ENCODE measurements around the gene CELF2.

The CELF2 gene

DNA sequence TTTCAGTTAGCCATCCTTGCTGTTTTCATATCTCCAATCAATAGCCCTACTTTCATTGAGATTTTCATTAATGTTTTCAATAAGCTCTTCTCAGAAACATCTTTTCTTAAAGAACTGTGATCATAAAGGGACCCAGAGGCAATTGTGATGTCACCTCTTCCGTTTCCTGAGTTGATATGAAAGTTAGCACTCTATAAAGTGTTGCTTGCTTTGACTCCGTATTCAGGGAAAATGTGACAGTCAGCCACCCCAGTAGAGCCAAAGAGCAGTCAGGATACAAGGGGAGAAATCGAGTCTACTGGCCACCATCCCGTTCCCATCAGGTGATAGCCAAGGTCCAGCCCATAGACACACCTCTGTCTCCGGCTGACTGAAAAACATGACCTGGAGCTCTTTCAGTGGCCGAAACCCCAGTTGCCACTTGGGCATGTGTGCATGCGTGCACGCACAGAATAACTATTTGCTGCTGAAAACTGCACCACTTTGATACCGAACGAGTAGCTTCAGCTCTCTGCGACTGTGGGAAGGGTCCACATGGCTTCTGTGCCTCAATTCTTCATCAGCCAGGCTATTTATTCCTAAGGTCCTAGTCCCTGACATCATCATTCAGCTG lies 302.4 kb downstream of the CELF2 start:
- H3K27ac ChIP-seq (ENCODE audit: low read length), result no peak overlapping the region
- H3K27me3 ChIP-seq (ENCODE audit: low read depth, low read length), result no peaks in the 10 kb centered on the region
- no peaks in the 10 kb centered on the region for H3K9me3 ChIP-seq (ENCODE audit: control insufficient read depth in 1 of 2, low read length in 2 of 2)
- peaks cover 42 to 67% of the 10 kb centered on the region in 2 donors for H3K36me3 ChIP-seq (ENCODE audit: control insufficient read depth in 1 of 2, insufficient read depth in 2 of 2, low read length in 2 of 2)
- H3K4me3 ChIP-seq (ENCODE audit: low read depth in 1 of 2, low read length in 2 of 2), result no peak overlapping the region
- no peaks in the 10 kb centered on the region for H3K4me1 ChIP-seq (ENCODE audit: control insufficient read depth in 1 of 2, insufficient read depth in 2 of 2, low read length in 2 of 2)

DNA sequence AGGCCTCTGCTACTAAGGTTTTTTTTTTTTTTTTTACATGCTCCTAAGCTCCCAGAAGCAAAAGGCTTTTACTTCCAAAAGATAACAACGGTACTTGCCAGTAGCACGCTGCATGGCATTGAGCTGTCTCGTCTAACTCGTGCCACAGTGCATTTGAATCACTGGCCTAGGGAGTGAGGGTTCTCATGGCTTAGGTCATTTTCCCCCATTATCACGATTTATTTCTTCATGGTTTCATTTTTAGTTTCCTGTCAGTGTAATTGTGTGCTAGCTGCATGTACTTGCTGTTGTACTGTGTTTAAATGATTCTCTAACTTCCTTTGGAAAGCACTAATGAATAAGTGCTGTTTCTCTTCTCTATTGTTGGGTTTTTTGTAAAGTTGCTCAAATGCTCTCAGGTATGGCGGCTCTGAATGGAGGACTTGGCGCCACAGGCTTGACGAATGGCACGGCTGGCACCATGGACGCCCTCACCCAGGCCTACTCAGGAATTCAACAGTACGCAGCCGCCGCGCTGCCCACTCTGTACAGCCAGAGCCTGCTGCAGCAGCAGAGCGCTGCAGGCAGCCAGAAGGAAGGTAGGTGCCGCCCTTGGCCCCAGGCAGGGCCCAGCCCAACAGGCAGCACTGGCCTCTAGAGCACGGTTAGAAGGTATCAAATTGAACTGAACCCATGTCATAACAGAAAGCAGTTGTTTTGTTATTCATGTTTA lies 303.3 kb downstream of the CELF2 start:
- H3K4me3 ChIP-seq (ENCODE audit: low read depth in 1 of 2, low read length in 2 of 2), result no peak overlapping the region
- no peaks in the 10 kb centered on the region for H3K27me3 ChIP-seq (ENCODE audit: low read depth, low read length)
- H3K9me3 ChIP-seq (ENCODE audit: control insufficient read depth in 1 of 2, low read length in 2 of 2), result no peaks in the 10 kb centered on the region
- no peak overlapping the region for H3K27ac ChIP-seq (ENCODE audit: low read length)
- H3K36me3 ChIP-seq (ENCODE audit: control insufficient read depth in 1 of 2, insufficient read depth in 2 of 2, low read length in 2 of 2), result peaks cover 42 to 65% of the 10 kb centered on the region in 2 donors
- no peaks in the 10 kb centered on the region for H3K4me1 ChIP-seq (ENCODE audit: control insufficient read depth in 1 of 2, insufficient read depth in 2 of 2, low read length in 2 of 2)

DNA sequence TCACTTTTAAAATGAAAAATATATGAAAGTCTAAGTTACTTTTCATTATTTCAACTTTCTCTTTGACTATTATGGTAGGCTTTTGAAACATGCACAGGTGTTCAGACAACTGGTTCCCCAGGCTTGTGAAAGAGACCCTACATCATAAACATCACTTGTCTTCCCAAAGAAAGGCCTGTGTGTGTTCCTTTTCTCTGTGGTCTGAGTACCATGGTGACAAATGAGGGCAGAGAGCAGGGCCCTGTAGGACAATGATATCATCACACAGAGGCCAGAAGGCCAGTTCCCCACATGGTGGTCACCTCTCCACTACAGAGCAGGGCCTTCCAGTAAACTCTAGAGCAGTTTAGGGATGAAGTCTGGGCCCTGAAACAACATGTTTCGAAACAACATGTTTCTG lies 305.0 kb downstream of the CELF2 start:
- Histone ChIP-seq H3K36me3 (ENCODE audit: control insufficient read depth in 1 of 2, insufficient read depth in 2 of 2, low read length in 2 of 2) (peaks cover 40 to 79% of the 10 kb centered on the region in 2 donors), H3K9me3 (ENCODE audit: control insufficient read depth in 1 of 2, low read length in 2 of 2) (no peaks in the 10 kb centered on the region), H3K4me1 (ENCODE audit: control insufficient read depth in 1 of 2, insufficient read depth in 2 of 2, low read length in 2 of 2) (no peaks in the 10 kb centered on the region)

DNA sequence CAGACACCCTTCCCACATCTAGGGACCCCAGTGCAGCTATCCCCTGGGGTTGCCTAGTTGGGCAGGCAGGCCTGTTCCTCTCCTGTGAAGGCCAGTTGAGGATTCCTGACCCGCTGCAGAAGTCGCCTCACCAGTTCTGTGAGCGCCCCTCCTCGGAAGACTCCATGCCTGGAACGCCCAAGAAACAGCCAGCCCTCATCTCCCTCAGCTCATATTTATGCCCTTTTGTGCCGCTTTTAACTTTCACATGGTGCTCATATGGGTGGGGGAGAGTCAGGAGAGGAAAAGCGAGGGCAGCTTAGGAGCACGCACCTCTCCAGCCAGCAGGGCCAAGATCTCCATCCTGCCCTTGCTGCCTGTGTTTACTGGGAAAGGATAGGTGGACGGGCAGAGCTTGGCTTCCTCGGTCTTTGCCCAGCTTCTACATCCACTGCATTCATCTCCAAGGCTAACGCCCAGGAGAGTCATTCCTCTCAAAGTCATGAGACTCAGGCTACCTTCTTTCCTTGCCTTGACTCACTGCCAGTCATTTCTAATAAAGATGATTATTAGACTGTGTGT lies 307.2 kb downstream of the CELF2 start:
- no peaks in the 10 kb centered on the region for H3K27me3 ChIP-seq (ENCODE audit: low read depth, low read length)
- peaks cover 19 to 68% of the 10 kb centered on the region in 2 donors for H3K36me3 ChIP-seq (ENCODE audit: control insufficient read depth in 1 of 2, insufficient read depth in 2 of 2, low read length in 2 of 2)
- H3K27ac ChIP-seq (ENCODE audit: low read length), result no peak overlapping the region
- no peaks in the 10 kb centered on the region for H3K9me3 ChIP-seq (ENCODE audit: control insufficient read depth in 1 of 2, low read length in 2 of 2)
- H3K4me3 ChIP-seq (ENCODE audit: low read depth in 1 of 2, low read length in 2 of 2), result no peak overlapping the region
- H3K4me1 ChIP-seq (ENCODE audit: control insufficient read depth in 1 of 2, insufficient read depth in 2 of 2, low read length in 2 of 2), result peaks cover 0 to 9% of the 10 kb centered on the region in 2 donors

More for the DNA sequence above, 305.0 kb downstream of the CELF2 start:
- no peak overlapping the region for H3K27ac ChIP-seq (ENCODE audit: low read length)
- no peak overlapping the region for H3K4me3 ChIP-seq (ENCODE audit: low read depth in 1 of 2, low read length in 2 of 2)
- no peaks in the 10 kb centered on the region for H3K27me3 ChIP-seq (ENCODE audit: low read depth, low read length)

DNA sequence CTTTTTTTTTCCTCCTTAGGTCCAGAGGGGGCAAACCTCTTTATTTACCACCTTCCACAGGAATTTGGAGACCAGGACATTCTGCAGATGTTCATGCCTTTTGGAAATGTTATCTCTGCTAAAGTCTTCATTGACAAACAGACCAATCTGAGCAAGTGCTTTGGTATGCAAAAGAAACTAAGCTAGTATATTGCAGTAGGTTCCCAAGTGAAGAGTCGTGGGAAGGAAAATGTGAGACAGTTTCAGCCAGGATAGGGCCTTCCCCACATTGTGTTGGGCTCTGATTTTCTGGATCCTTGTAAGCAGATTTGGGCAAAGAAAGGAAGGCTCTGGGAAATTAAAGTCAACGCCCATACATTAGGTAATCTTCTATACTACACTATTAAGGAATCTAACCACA lies 308.1 kb downstream of the CELF2 start:
- Histone ChIP-seq H3K4me3 (ENCODE audit: low read depth in 1 of 2, low read length in 2 of 2) (no peak overlapping the region), H3K27ac (ENCODE audit: low read length) (no peak overlapping the region), H3K9me3 (ENCODE audit: control insufficient read depth in 1 of 2, low read length in 2 of 2) (no peaks in the 10 kb centered on the region), H3K36me3 (ENCODE audit: control insufficient read depth in 1 of 2, insufficient read depth in 2 of 2, low read length in 2 of 2) (peaks cover 11 to 68% of the 10 kb centered on the region in 2 donors), H3K27me3 (ENCODE audit: low read depth, low read length) (no peaks in the 10 kb centered on the region), H3K4me1 (ENCODE audit: control insufficient read depth in 1 of 2, insufficient read depth in 2 of 2, low read length in 2 of 2) (peaks cover 0 to 17% of the 10 kb centered on the region in 2 donors)

DNA sequence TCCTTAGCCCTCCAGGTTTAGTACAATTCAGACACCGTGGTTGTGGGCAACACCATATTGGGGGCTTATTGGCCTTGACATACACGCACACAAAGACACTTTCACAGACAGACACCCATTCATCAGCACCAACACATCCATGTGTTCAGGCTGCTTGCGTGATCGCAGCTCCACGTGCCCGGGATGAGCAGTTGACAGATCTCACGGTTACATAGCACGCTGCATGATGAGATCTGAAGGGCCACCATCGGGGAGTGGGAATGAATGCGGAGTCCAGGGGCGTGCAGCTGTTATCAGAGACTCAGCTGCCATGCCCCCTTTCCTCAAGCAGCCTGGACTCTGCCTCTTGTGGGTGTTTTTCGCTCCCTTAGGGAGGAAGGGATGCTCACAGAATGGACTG lies 308.6 kb downstream of the CELF2 start:
- H3K4me3 ChIP-seq (ENCODE audit: low read depth in 1 of 2, low read length in 2 of 2), result no peak overlapping the region
- no peaks in the 10 kb centered on the region for H3K9me3 ChIP-seq (ENCODE audit: control insufficient read depth in 1 of 2, low read length in 2 of 2)
- no peaks in the 10 kb centered on the region for H3K27me3 ChIP-seq (ENCODE audit: low read depth, low read length)
- no peak overlapping the region for H3K27ac ChIP-seq (ENCODE audit: low read length)
- H3K36me3 ChIP-seq (ENCODE audit: control insufficient read depth in 1 of 2, insufficient read depth in 2 of 2, low read length in 2 of 2), result peaks cover 11 to 64% of the 10 kb centered on the region in 2 donors
- peaks cover 0 to 21% of the 10 kb centered on the region in 2 donors for H3K4me1 ChIP-seq (ENCODE audit: control insufficient read depth in 1 of 2, insufficient read depth in 2 of 2, low read length in 2 of 2)

DNA sequence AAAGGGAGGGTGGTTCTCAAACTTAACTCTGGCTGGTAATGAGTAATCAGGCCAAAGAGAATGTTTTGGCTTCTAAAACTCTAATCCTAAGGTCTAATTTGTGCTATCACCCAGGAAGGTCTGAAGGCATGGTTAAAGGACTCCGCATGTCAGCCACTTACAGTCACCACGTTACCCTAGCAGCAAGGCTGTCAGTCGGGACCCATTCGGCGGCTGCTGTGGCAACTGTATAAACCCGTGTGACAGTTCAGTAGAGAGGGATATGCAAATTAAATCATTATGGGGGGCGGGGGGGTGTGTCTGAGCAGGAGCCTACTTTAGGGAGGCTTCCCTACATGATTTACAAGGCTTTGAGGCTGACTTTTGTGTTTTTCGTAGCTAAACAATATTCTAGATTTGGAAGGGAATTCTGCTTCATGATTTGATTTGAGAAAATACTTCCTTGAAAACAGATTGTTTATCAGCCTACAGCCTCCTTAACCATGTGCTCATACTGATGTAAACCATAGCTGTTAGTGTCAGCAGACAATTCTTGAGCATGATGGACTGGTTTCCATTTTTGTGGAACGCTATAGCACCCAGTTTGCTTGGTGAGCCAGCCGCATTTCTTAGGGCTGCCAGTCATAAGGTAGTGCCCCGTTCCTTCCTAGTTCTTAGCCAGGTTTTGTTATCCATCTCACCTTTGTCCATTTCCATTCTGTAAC lies 309.4 kb downstream of the CELF2 start:
- peaks cover 11 to 56% of the 10 kb centered on the region in 2 donors for H3K36me3 ChIP-seq (ENCODE audit: control insufficient read depth in 1 of 2, insufficient read depth in 2 of 2, low read length in 2 of 2)
- H3K9me3 ChIP-seq (ENCODE audit: control insufficient read depth in 1 of 2, low read length in 2 of 2), result no peaks in the 10 kb centered on the region
- H3K4me1 ChIP-seq (ENCODE audit: control insufficient read depth in 1 of 2, insufficient read depth in 2 of 2, low read length in 2 of 2), result peaks cover 0 to 25% of the 10 kb centered on the region in 2 donors
- no peaks in the 10 kb centered on the region for H3K27me3 ChIP-seq (ENCODE audit: low read depth, low read length)
- no peak overlapping the region for H3K4me3 ChIP-seq (ENCODE audit: low read depth in 1 of 2, low read length in 2 of 2)
- no peak overlapping the region for H3K27ac ChIP-seq (ENCODE audit: low read length)

DNA sequence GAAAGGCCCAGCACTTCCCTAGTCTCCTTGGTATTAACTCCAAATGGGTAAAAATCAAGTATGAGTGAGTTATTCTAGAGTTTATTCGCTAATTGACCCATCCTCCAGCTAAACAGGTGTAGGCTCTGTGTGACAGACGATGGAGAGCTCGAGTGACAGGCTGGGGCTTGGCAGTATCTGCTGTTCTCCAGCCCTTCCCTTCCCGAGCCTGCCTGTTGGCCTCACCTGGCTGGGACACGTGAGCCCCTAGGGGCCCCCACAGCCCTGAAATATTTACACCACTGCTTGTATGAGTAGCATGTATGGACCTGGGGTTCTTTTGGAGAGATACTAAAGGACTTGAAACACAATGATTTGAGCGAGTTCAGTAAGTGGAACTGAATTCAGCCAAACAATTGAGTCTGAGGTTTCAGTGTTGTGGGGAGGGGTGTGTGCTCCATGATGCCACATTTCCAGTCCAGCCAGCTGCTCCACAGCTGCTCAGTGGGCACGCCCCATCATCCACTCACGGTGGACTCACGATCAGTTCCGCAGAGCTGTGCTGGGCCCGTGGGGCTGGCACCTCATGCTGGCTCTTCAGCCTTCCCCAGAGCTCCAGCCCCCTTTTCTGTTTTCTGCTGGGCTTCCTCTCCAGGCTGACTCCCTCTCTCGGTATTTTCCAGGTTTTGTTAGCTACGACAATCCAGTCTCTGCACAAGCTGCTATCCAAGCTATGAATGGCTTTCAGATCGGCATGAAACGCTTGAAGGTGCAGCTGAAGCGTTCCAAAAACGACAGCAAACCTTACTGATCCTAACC lies 310.8 kb downstream of the CELF2 start:
- Histone ChIP-seq H3K4me3 (ENCODE audit: low read depth in 1 of 2, low read length in 2 of 2) (no peak overlapping the region), H3K27ac (ENCODE audit: low read length) (no peak overlapping the region), H3K36me3 (ENCODE audit: control insufficient read depth in 1 of 2, insufficient read depth in 2 of 2, low read length in 2 of 2) (peaks cover 18 to 57% of the 10 kb centered on the region in 2 donors), H3K9me3 (ENCODE audit: control insufficient read depth in 1 of 2, low read length in 2 of 2) (no peaks in the 10 kb centered on the region), H3K27me3 (ENCODE audit: low read depth, low read length) (no peaks in the 10 kb centered on the region), H3K4me1 (ENCODE audit: control insufficient read depth in 1 of 2, insufficient read depth in 2 of 2, low read length in 2 of 2) (peaks cover 0 to 25% of the 10 kb centered on the region in 2 donors)

DNA sequence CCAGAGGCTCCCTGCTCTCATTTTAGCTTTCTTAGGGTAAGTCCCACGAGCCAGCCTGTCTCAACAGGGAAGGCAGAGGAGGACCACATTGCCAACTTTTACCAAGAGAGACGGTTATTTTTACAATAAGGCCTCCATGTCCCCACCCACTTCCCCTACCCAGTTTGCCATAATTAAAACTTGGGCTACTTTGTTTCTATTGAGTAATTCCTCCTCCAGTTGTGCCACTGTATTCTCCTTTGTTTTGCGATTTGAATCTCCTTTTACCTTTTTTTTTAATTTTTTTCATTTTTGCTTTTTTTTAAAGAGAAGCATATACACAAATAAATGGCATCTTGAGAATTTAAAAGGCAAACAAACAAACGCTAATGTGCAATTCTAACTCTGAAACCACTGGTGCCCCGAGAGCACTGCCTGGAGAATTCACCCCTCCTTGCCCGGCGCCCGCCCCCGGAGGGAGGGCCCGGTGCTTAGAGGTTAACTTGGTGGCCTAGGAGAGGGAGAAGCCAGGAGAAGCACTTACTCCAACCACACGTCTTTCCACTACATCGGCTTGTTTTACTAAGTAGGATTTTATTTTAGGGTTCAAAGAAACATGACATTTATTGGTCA lies 311.5 kb downstream of the CELF2 start:
- Histone ChIP-seq H3K9me3 (ENCODE audit: control insufficient read depth in 1 of 2, low read length in 2 of 2) (no peaks in the 10 kb centered on the region), H3K27me3 (ENCODE audit: low read depth, low read length) (no peaks in the 10 kb centered on the region)

DNA sequence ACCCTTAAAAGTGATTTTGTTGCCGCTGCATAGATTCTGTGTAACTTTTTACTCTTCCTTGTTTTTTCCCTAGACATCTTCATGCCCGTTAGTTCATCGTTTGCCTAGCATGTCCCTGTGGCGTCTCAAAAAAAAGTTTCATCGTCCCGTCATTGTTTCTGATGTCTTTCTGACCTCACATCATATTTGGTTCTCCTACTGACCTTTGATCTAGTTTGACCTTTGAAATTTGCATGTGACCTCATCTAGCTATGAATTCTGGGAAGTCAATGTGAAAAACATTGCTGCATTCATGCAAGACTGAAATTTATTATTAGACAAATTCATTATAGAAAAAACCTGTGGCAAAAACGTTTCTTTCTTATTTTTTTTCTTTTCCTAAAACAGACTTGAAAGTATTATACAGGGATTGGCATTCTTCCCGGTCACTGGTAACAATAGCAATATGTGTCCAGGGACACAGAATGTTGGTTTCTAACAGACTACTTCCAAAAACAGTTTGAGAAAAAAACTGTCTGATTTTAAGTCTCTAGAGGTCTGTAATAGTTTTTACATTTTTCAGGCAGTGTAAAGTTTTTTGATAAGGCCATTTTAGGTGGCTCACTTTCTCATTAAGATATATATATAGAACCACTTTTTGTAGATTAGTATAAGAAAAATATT lies 312.8 kb downstream of the CELF2 start:
- Histone ChIP-seq H3K27ac (ENCODE audit: low read length) (no peak overlapping the region), H3K4me1 (ENCODE audit: control insufficient read depth in 1 of 2, insufficient read depth in 2 of 2, low read length in 2 of 2) (peaks cover 0 to 25% of the 10 kb centered on the region in 2 donors), H3K4me3 (ENCODE audit: low read depth in 1 of 2, low read length in 2 of 2) (no peak overlapping the region), H3K36me3 (ENCODE audit: control insufficient read depth in 1 of 2, insufficient read depth in 2 of 2, low read length in 2 of 2) (peaks cover 16 to 44% of the 10 kb centered on the region in 2 donors), H3K9me3 (ENCODE audit: control insufficient read depth in 1 of 2, low read length in 2 of 2) (no peaks in the 10 kb centered on the region), H3K27me3 (ENCODE audit: low read depth, low read length) (no peaks in the 10 kb centered on the region)

More for the DNA sequence above, 311.5 kb downstream of the CELF2 start:
- Histone ChIP-seq H3K36me3 (ENCODE audit: control insufficient read depth in 1 of 2, insufficient read depth in 2 of 2, low read length in 2 of 2) (peaks cover 18 to 50% of the 10 kb centered on the region in 2 donors), H3K4me3 (ENCODE audit: low read depth in 1 of 2, low read length in 2 of 2) (no peak overlapping the region), H3K4me1 (ENCODE audit: control insufficient read depth in 1 of 2, insufficient read depth in 2 of 2, low read length in 2 of 2) (peaks cover 0 to 25% of the 10 kb centered on the region in 2 donors), H3K27ac (ENCODE audit: low read length) (no peak overlapping the region)
